HG03095 (cell line): ENCODE measurements around the gene PATL2.
"Not testable (repeated sequence)": the region's sequence is repeated elsewhere in the genome, so short reads cannot be mapped to it uniquely, and the experiment has no call there.

Experiments
- ATAC-seq: cut with Tn5 transposase; IDR thresholded peaks from one replicate; pipeline ENCODE4 v1.9.1; 2021; ENCODE audit warnings: moderate library complexity; ENCODE audit not compliant: unreplicated experiment

PATL2 gene

GRCh38 chr15:44719293-44719999, 8.3 kb upstream of the PATL2 start:
- peak; percentile 50 for ATAC-seq

- ATAC-seq: no peak
Measured at GRCh38 chr15:44718927-44719292, 7.8 kb upstream of the PATL2 start.

GRCh38 chr15:44718180-44718926, 7.2 kb upstream of the PATL2 start:
- ATAC-seq: no peak

GRCh38 chr15:44716983-44717602, 6.0 kb upstream of the PATL2 start:
- no peak for ATAC-seq

GRCh38 chr15:44715797-44716334, 4.7 kb upstream of the PATL2 start:
- no peak for ATAC-seq

- no peak for ATAC-seq
Measured at GRCh38 chr15:44715142-44715796, 4.1 kb upstream of the PATL2 start.

- ATAC-seq: no peak
Measured at GRCh38 chr15:44713006-44713966, 2.2 kb upstream of the PATL2 start.

GRCh38 chr15:44712346-44713005, 1.4 kb upstream of the PATL2 start:
- no peak for ATAC-seq

GRCh38 chr15:44711743-44712345, 721 bp upstream of the PATL2 start:
- ATAC-seq: peak; percentile 6

- ATAC-seq: no peak
Measured at GRCh38 chr15:44710236-44711095, 657 bp downstream of the PATL2 start.

GRCh38 chr15:44706946-44707636, 4.0 kb downstream of the PATL2 start:
- no peak for ATAC-seq

- ATAC-seq: no peak
Measured at GRCh38 chr15:44706401-44706800, 4.7 kb downstream of the PATL2 start.

- no peak for ATAC-seq
Measured at GRCh38 chr15:44705986-44706385, 5.1 kb downstream of the PATL2 start.

- not testable (repeated sequence) for ATAC-seq
Measured at GRCh38 chr15:44700676-44701075, 10.4 kb downstream of the PATL2 start.

GRCh38 chr15:44698641-44699040, 12.5 kb downstream of the PATL2 start:
- no peak for ATAC-seq

- ATAC-seq: no peak
Measured at GRCh38 chr15:44697014-44697413, 14.1 kb downstream of the PATL2 start.

- no peak for ATAC-seq
Measured at GRCh38 chr15:44695294-44695693, 15.8 kb downstream of the PATL2 start.

- no peak for ATAC-seq
Measured at GRCh38 chr15:44694416-44694815, 16.7 kb downstream of the PATL2 start.
